Measurements from ENCODE around the gene IFT81. TPM values are rescaled to one million over a fixed set of nuclear protein-coding genes. Genes with fewer than 3 reads are reported as not detected.

The IFT81 gene
- total RNA-seq, 1 donor from 2014 or later = 33.8 TPM

GRCh38 chr12:110256780-110257431 is 132.7 kb downstream of the IFT81 start:
- H3K27ac Mint-ChIP-seq = no peak overlapping the region
- H3K27me3 Mint-ChIP-seq = no peaks in the 10 kb centered on the region
- no peak overlapping the region for H3K4me3 Mint-ChIP-seq
- H3K9me3 Mint-ChIP-seq = no peaks in the 10 kb centered on the region
- TF ChIP-seq CTCF (conservative IDR thresholded peaks at IDR 0.05) = no peak
- peaks cover 9% of the 10 kb centered on the region for H3K4me1 Mint-ChIP-seq (ENCODE audit: unreplicated experiment)
- DNase-seq (ENCODE audit: extremely low spot score, unreplicated experiment) = no peak
- no peaks in the 10 kb centered on the region for H3K36me3 Mint-ChIP-seq

GRCh38 chr12:110258466-110258865 is 134.3 kb downstream of the IFT81 start:
- no peak for TF ChIP-seq CTCF (conservative IDR thresholded peaks at IDR 0.05)
- no peaks in the 10 kb centered on the region for H3K9me3 Mint-ChIP-seq
- H3K4me1 Mint-ChIP-seq (ENCODE audit: unreplicated experiment) = peaks cover 10% of the 10 kb centered on the region
- H3K36me3 Mint-ChIP-seq = no peaks in the 10 kb centered on the region
- no peaks in the 10 kb centered on the region for H3K27me3 Mint-ChIP-seq
- H3K27ac Mint-ChIP-seq = no peak overlapping the region
- no peak for DNase-seq (ENCODE audit: extremely low spot score, unreplicated experiment)
- H3K4me3 Mint-ChIP-seq = no peak overlapping the region

- Mint-ChIP-seq H3K27me3 (no peaks in the 10 kb centered on the region), H3K4me1 (ENCODE audit: unreplicated experiment) (peaks cover 26% of the 10 kb centered on the region), H3K9me3 (no peaks in the 10 kb centered on the region), H3K4me3 (no peak overlapping the region), H3K36me3 (no peaks in the 10 kb centered on the region), H3K27ac (peak overlapping the region; percentile 25)
- no peak for DNase-seq (ENCODE audit: extremely low spot score, unreplicated experiment)
- TF ChIP-seq CTCF (conservative IDR thresholded peaks at IDR 0.05) = no peak
Observed at GRCh38 chr12:110262442-110263388, 138.6 kb downstream of the IFT81 start.

- Mint-ChIP-seq H3K36me3 (no peaks in the 10 kb centered on the region), H3K4me3 (peak overlapping the region; percentile 34), H3K27ac (peak overlapping the region; percentile 56), H3K9me3 (no peaks in the 10 kb centered on the region), H3K4me1 (ENCODE audit: unreplicated experiment) (peaks cover 47% of the 10 kb centered on the region), H3K27me3 (no peaks in the 10 kb centered on the region)
- TF ChIP-seq CTCF (conservative IDR thresholded peaks at IDR 0.05) = no peak
- DNase-seq (ENCODE audit: extremely low spot score, unreplicated experiment) = no peak
Observed at GRCh38 chr12:110266381-110266960, 142.3 kb downstream of the IFT81 start.

- H3K27ac Mint-ChIP-seq = no peak overlapping the region
- H3K9me3 Mint-ChIP-seq = no peaks in the 10 kb centered on the region
- peaks cover 52% of the 10 kb centered on the region for H3K4me1 Mint-ChIP-seq (ENCODE audit: unreplicated experiment)
- DNase-seq (ENCODE audit: extremely low spot score, unreplicated experiment) = no peak
- H3K36me3 Mint-ChIP-seq = no peaks in the 10 kb centered on the region
- H3K4me3 Mint-ChIP-seq = peak overlapping the region; percentile 34
- no peak for TF ChIP-seq CTCF (conservative IDR thresholded peaks at IDR 0.05)
- H3K27me3 Mint-ChIP-seq = no peaks in the 10 kb centered on the region
Observed at GRCh38 chr12:110266980-110267620, 142.9 kb downstream of the IFT81 start.

Data from type B pancreatic cell (in vitro differentiated cells).